Coronary artery (tissue), 2 donors: ENCODE measurements around the gene TRIL.
A peak's percentile ranks its signal among the peaks of the same experiment; 100 is the strongest.

Experiments
- DNase-seq: peaks from one replicate; pipeline ENCODE4 v3.0.0-alpha.2; 2017; ENCODE audit warnings: low spot score
- H3K27ac ChIP-seq, 2 donors: fragments of 200-600 bp; sonication (generic); one replicate each; pipeline ENCODE4 v1.5.1; 2016 to 2019
- H3K4me3 ChIP-seq: fragments of 200-600 bp; sonication (generic); 2 replicates; pipeline ENCODE4 v1.5.1; 2016; ENCODE audit warnings: mild to moderate bottlenecking, moderate library complexity
- TF ChIP-seq, protein P1 (sequence below): fragments of 200-600 bp; sonication (generic); IDR thresholded peaks from one replicate; pipeline ENCODE4 v1.5.1; 2019; ENCODE audit warnings: antibody characterized with exemption

The TRIL gene

DNA sequence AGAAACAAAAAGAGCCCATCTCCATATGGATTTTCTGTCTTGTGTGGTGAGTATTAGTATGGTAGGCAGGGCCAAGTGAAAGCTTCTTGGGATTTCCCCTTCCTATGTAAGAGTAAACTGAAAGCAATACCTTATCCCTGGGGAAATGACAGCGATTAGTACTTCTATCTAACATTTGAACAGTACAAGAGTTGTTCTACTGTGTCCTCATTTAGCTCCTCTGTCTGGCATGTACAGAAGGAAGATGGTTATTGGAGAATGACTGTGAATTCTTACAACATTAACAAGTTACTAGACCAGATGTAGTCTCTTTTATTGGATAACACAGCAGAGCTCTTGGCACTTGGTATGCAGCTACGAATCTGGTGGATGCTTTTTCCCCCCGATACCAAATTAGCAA is 17.9 kb upstream of the TRIL start:
- H3K4me3 ChIP-seq: no peak overlapping the region
- TF ChIP-seq, protein P1, sequence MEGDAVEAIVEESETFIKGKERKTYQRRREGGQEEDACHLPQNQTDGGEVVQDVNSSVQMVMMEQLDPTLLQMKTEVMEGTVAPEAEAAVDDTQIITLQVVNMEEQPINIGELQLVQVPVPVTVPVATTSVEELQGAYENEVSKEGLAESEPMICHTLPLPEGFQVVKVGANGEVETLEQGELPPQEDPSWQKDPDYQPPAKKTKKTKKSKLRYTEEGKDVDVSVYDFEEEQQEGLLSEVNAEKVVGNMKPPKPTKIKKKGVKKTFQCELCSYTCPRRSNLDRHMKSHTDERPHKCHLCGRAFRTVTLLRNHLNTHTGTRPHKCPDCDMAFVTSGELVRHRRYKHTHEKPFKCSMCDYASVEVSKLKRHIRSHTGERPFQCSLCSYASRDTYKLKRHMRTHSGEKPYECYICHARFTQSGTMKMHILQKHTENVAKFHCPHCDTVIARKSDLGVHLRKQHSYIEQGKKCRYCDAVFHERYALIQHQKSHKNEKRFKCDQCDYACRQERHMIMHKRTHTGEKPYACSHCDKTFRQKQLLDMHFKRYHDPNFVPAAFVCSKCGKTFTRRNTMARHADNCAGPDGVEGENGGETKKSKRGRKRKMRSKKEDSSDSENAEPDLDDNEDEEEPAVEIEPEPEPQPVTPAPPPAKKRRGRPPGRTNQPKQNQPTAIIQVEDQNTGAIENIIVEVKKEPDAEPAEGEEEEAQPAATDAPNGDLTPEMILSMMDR: no peak
- no peak for DNase-seq
- no peak overlapping the region for H3K27ac ChIP-seq

DNA sequence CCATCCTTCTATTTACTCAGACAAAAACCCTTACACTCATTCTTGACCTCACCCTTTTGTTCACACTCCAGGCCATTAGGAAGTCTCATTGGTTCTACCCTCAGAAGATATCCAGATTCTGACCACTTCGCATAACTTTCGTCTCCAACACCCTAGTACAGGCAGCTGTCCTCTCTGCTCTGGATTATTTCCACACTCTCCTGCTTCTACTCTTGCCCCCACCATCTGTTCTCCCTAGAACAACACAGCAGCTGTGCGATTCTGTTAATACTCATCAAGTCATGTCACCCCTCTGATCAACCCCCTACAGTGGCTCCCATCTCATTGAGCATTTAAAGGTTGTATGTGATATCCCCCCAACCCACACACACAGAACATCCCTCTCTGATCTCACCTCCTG is 15.5 kb upstream of the TRIL start:
- TF ChIP-seq, protein P1: no peak
- no peak overlapping the region for H3K4me3 ChIP-seq
- DNase-seq: no peak
- H3K27ac ChIP-seq: no peak overlapping the region

DNA sequence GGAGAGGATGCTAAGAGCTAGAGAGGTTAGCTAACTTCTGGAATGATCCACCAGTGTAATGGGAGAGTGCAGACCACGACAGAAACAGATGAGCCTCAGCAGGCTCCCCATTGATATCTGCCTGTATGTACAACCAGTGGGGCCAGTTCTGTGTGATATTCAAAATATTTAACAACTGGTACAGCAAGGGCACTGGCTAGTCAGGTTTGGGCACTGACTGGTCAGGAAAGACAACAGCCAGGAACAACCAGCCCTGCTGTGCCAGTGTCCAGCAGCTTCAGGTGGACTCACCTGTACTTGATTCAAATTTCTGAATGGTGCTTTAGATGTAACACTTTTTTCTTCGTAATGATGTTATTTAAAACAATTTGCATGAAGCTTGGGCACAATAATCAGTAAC is 5.9 kb upstream of the TRIL start:
- DNase-seq: no peak
- TF ChIP-seq, protein P1: no peak
- H3K4me3 ChIP-seq: no peak overlapping the region
- H3K27ac ChIP-seq: no peak overlapping the region

DNA sequence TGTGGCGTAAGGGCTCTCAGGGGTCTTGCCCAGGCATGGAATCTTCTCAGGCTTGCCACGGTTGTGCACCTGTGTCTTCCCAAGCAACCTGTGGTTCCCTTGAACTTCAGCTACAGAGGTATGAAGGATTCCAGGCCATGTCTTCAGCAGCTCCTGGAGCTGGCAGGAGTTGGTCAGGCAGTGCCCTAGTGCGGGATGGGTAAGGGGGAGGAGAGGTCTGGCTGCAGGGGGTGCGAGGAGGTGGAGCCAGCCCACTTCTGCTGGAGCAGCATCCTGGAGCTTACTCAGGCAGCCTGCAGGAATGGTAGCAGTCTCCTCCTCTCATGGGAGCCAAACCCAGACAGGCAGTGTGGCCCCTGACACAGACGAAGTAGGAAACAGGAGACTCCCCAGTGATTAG is 3.8 kb upstream of the TRIL start:
- TF ChIP-seq, protein P1: no peak
- no peak for DNase-seq
- Histone ChIP-seq H3K4me3 (no peak overlapping the region), H3K27ac (no peak overlapping the region)

DNA sequence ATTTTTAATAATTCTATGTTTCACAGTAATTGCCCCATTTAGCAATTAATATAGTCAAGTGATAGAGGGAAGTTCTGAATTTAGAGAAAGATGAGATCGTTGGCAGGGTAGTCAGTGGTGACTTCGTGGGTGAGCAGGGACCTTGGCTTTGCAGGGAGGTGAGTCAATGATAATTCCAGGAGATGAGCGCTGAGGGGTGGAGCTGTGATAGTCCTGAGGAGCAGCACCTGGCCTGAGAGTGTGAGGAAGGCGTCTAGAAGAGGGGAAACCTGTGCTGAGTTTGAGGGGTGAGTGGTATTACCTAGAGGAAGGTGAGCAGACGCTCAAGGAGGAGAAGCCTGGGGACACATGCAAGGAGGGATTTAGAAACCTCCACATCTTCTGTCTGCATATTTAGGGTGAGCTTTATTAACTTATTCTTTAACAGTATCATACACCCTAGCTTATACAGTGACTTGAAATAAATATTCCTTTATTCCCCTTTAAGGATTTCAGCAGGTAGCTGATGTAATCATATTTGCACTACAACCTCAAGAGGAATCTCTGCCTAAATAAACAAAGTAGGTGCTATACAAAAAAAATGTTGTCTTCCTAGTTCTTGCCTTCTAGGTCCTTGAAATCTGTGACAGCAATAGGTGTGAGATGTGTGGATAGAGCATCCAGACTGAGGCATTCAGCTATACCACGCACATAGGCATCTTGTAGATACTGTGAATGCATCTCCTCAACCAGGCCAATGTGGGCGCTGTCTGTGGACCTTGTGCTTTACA is 2.1 kb upstream of the TRIL start:
- TF ChIP-seq, protein P1: no peak

DNA sequence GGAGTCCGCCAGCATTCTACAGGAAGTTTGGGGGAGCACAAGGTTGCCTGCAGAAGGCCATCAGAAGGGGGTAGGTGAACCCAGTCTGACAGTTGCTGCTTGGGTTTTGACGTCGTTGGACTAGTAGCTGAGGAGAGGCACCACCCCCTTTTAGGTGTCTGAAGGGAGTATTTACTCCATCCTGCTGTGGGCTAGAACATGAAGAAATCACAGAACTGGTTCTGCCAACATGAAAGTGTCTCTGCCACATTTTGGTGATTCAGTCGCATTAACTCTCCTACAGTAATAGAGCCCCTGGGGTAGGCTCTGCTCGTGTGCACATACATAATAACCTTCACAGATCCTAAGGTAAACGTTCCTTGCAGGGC is 834 bp upstream of the TRIL start:
- Histone ChIP-seq H3K4me3 (peak overlapping the region; percentile 76), H3K27ac (peak overlapping the region in 1 of 2 donors; percentile 32)
- DNase-seq: no peak
- TF ChIP-seq, protein P1: no peak

More for the DNA sequence above, 2.1 kb upstream of the TRIL start:
- Histone ChIP-seq H3K27ac (no peak overlapping the region), H3K4me3 (no peak overlapping the region)
- DNase-seq: no peak

DNA sequence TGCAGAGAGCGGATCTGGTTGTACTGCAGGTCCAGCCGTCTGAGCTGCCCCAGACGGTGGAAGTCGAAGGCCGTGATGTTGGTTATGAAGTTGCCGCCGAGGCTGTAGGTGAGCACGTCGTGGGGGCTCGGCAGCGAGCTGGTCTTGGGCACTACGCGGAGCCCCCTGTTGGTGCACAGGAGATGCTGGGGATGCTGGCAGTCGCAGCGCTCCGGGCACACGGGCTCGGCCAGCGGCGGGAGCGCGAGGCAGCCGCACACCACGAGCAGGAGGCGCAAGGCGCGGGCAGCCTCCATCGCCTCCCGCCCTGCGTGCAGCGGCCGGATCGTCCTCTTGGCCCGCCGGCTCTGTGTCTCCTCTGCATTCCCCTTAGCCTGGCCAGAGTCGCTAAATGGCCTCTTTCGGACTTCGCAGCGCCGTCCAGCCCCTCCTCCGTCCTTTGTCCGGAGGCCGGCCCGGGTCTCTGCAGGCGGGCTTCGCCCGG is 337 bp downstream of the TRIL start:
- no peak for DNase-seq
- H3K27ac ChIP-seq: peak overlapping the region in 1 of 2 donors; percentile 32

More for the DNA sequence above, 337 bp downstream of the TRIL start:
- TF ChIP-seq, protein P1: no peak
- H3K4me3 ChIP-seq: peak overlapping the region; percentile 76
